GM12874 (cell line): ENCODE results near the gene DDOST.

Source experiments
- TF ChIP-seq, protein P1 (sequence below): IDR thresholded peaks from 2 replicates; pipeline ENCODE4 v1.5.1; 2011; ENCODE audit warnings: low read depth, mild to moderate bottlenecking, control low read depth, low read length, moderate library complexity; ENCODE audit not compliant: insufficient read depth

Gene DDOST

DNA sequence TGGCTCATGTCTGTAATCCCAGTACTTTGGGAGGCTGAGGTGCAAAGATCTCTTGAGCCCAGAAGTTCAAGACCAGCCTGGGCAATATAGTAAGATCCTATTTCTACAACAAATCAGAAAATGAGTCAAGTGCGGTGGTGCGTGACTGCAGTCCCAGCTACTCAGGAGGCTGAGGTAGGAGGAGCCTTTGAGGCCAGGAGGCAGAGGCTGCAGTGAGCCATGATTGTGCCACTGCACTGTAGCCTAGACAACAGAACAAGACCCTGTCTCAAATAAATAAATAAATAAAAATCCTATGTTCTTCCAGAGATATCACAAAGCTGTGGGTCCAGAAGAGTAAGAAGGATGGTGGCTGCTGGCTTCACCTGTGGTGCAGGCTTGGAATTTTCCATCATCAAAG, 50.2 kb downstream of the DDOST start:
- TF ChIP-seq, protein P1, sequence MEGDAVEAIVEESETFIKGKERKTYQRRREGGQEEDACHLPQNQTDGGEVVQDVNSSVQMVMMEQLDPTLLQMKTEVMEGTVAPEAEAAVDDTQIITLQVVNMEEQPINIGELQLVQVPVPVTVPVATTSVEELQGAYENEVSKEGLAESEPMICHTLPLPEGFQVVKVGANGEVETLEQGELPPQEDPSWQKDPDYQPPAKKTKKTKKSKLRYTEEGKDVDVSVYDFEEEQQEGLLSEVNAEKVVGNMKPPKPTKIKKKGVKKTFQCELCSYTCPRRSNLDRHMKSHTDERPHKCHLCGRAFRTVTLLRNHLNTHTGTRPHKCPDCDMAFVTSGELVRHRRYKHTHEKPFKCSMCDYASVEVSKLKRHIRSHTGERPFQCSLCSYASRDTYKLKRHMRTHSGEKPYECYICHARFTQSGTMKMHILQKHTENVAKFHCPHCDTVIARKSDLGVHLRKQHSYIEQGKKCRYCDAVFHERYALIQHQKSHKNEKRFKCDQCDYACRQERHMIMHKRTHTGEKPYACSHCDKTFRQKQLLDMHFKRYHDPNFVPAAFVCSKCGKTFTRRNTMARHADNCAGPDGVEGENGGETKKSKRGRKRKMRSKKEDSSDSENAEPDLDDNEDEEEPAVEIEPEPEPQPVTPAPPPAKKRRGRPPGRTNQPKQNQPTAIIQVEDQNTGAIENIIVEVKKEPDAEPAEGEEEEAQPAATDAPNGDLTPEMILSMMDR, result no peak

DNA sequence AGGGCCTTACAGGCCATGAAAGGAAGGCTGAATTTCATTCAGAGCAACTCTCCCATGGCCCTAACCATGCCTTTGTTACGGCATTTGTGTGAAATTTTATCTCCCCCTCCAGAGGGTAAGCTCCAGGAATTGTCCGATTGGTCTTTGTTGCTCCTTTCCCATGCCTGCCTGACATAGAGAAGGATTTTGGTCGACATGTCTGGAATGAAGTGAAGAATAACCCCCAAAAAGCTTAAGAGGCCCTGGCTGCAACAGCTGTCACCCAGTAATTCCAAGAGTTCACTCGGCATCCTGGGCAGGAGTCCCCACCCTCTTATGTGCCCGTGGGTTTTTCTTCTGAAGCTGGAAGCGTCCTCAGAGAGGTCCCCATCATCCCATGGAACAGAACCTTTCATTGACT, 51.6 kb downstream of the DDOST start:
- TF ChIP-seq, protein P1, result no peak

DNA sequence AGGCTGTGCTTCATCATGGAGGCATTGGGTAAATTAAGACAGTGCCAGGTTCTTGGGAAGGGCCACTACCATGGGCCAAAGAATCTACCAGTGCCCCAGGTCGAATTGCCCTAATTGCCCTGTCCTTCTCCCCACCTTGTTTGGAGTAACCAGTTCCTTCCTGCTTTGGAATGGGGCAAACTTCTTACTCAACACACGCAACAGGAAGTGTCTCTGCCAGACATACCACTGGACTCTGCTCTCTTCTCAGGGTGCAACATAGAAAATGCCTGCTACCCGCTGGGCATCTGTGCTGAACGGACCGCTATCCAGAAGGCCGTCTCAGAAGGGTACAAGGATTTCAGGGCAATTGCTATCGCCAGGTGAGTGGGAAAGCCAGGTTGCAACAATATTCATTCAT, 56.5 kb downstream of the DDOST start:
- TF ChIP-seq, protein P1, result no peak

DNA sequence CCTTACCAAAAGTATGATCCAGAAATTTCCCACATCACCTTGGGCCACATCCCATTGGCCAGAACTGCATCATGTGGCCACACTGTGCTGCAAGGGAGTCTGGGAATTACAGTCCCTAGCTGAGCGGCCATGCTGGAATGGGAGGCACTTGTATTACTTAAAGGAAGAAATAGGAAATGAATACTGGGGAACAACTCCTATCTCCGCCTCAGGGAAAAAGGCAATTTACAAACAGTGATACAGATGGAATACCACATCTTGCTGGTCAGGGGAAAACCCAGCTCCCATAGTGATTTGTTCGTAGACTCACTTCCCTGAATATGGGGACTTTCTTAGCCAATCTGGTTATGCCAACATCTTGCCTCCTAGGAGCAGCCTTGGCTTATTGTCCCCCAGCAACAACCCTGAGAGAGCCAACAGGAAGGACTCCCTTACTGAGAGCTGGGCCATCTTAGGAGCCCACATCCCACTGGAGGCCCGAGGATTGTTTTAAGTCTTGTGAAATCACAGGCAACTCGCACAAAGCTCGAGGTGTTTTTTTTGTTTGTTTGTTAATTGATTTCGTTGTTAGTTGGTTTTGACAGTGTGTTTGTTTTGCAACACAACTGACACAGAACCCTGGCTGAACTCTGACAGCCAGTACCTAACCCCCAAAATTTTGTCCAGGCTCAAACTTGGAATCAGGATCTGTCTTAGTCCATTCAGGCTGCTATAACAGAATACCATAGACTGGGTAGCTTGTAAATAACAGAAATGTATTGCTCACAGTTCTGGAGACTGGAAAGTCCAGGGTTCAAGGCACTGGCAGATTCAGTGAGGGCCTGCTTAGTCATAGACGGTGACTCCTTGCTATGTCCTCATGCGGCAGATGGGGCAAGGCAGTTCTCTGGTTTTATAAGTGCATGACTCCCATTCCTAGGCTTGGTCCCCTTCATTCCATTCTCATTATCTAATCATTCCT, 57.4 kb downstream of the DDOST start:
- TF ChIP-seq, protein P1, result no peak

DNA sequence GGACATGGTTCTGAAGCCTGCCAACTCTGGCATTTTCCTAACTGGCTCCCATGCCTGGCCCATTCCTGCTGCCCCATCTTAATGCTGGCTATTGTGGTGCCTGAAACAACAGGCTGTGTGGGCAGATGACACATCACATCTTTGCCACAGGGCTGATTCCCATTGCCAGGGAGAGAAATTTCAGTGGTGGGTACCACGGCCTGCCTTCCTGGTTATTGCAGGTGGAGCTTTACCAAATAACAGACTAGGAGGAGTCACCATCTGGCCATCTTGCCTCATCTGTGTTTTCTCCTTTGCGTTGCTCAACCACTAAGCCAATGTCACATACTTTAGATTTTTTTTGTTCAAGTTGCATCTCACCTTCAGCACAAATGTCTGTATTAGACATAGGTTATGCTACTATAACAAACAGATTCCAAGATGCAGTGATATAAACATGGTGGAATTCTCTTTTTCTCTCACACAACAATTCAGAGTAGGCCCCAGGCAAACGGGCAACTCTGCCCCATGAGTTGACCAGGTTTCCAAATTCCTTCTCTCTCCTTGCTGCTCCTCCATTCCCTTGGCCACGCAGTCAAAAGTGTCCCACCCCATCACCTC, 58.2 kb downstream of the DDOST start:
- TF ChIP-seq, protein P1, result no peak
